Retinal pigment epithelial cell (primary cell): ENCODE data around the gene CACYBP.

Experiments used
- DNase-seq: peaks from one replicate; pipeline ENCODE4 v3.0.0-alpha.2; 2010; ENCODE audit warnings: low read depth
- H3K4me3 ChIP-seq: 2 replicates; pipeline ENCODE4 v1.5.1; 2011; ENCODE audit warnings: mild to moderate bottlenecking, low read length, control low read depth, moderate library complexity
- CTCF ChIP-seq: conservative IDR thresholded peaks from 2 replicates; pipeline ENCODE4 v1.5.1; 2011; ENCODE audit warnings: low read depth, low read length, control low read depth, inconsistent platforms

Gene CACYBP

GRCh38 chr1:174971902-174972301, 27.8 kb upstream of the CACYBP start:
- TF ChIP-seq CTCF, result no peak
- H3K4me3 ChIP-seq, result no peak overlapping the region
- DNase-seq, result no peak

GRCh38 chr1:174974711-174975119, 25.0 kb upstream of the CACYBP start:
- DNase-seq, result no peak
- TF ChIP-seq CTCF, result no peak
- no peak overlapping the region for H3K4me3 ChIP-seq

- TF ChIP-seq CTCF, result no peak
- H3K4me3 ChIP-seq, result no peak overlapping the region
- no peak for DNase-seq
Observed at GRCh38 chr1:174975764-174976163, 24.0 kb upstream of the CACYBP start.

DNA sequence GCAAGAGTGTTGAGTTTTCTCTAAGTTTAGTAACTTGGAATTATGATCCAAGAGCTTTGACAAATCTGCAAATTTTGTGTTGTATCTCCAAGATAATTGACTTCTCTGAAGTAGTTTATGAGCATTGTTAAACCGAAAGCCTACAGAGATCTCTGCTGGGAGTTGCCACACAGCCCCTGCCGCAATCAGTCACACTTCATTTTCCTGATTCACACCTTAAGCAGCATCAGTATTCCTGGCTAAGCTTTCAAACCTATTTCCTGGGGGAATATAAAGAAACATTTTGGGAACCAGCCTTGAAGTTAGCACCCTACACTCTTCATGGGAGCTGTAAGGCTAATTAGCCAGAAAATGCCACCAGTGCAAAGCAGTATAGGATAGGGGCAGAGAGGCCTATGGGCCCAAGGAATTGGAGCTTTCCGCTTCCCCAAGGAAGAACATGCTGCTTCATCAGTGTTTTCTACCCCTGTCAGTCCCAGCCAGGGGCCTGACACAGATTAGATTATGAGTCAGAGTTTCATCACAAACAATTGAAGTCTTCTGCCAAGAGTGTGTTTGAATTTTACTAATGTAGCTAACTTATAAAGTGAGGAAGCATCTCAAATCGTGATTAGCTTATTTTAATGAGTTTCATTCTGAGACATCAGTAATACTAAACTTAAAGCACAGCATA, 23.2 kb upstream of the CACYBP start:
- no peak overlapping the region for H3K4me3 ChIP-seq
- no peak for DNase-seq
- TF ChIP-seq CTCF, result no peak

GRCh38 chr1:174982971-174983689, 16.6 kb upstream of the CACYBP start:
- peak; percentile 57 for TF ChIP-seq CTCF
- no peak for DNase-seq
- no peak overlapping the region for H3K4me3 ChIP-seq

GRCh38 chr1:174984952-174985351, 14.8 kb upstream of the CACYBP start:
- no peak for DNase-seq
- no peak overlapping the region for H3K4me3 ChIP-seq
- no peak for TF ChIP-seq CTCF

DNA sequence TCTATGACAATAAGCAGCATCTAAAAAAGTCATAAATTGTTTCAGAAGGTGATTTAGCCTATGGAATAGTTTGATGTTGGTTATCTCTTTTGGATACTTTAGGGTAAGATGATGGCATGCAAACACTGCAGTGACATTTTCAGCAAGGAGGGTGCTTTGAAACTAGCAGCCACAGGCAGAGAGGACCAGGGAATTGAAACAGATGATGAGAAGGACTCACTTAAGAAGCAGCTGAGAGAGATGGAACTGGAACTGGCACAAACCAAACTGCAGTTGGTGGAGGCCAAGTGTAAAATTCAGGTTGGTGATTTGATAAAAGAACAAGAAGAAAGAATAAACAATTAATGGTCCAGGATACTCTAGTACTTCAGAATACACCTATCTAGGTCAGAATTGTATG, 11.2 kb upstream of the CACYBP start:
- H3K4me3 ChIP-seq, result no peak overlapping the region
- TF ChIP-seq CTCF, result no peak
- no peak for DNase-seq
